Activated naive CD8-positive, alpha-beta T cell treated with anti-CD3 and anti-CD28 coated beads, Interleukin-2, amount 50 U/mL, for 24 hours (primary cell): ENCODE data around the gene ANLN.
A peak's percentile ranks its signal among the peaks of the same experiment; 100 is the strongest.

Experiments
- ATAC-seq: fragments of 150-1000 bp; cut with Tn5 transposase; one replicate; pipeline ENCODE4 v1.10.0; 2021
- DNase-seq: peaks from one replicate; pipeline ENCODE4 v3.0.0; 2021
- H3K27ac Mint-ChIP-seq: one replicate; pipeline ENCODE4 v1.8.0; 2021; ENCODE audit warnings: mild to moderate bottlenecking, mixed read lengths
- H3K27me3 Mint-ChIP-seq: one replicate; pipeline ENCODE4 v1.8.0; 2021; ENCODE audit warnings: mixed read lengths
- H3K36me3 Mint-ChIP-seq: one replicate; pipeline ENCODE4 v1.8.0; 2021; ENCODE audit warnings: low read depth, mixed read lengths
- H3K4me1 Mint-ChIP-seq: one replicate; pipeline ENCODE4 v1.8.0; 2021; ENCODE audit warnings: mixed read lengths
- H3K4me3 Mint-ChIP-seq: one replicate; pipeline ENCODE4 v1.8.0; 2021; ENCODE audit warnings: mild to moderate bottlenecking, moderate library complexity, mixed read lengths
- H3K9me3 Mint-ChIP-seq: one replicate; pipeline ENCODE4 v1.8.0; 2021; ENCODE audit warnings: mixed read lengths

Gene ANLN

GRCh38 chr7:36389371-36390198 is at the start of gene ANLN:
TSS of gene ANLN (plus strand) at chr7:36389862. CDS start at chr7:36390027, 165 bp downstream.
- H3K9me3 Mint-ChIP-seq, result no peaks in the 10 kb centered on the region
- H3K4me1 Mint-ChIP-seq, result peaks cover 25% of the 10 kb centered on the region
- ATAC-seq (peak; percentile 84), DNase-seq (peak; percentile 88)
- peak within 1 kb of the TSS; percentile 78 for H3K27ac Mint-ChIP-seq
- peaks cover 8% of the 10 kb centered on the region for H3K27me3 Mint-ChIP-seq
- peak within 1 kb of the TSS; percentile 83 for H3K4me3 Mint-ChIP-seq
- H3K36me3 Mint-ChIP-seq, result peaks cover 10% of the 10 kb centered on the region

- ATAC-seq (no peak), DNase-seq (no peak)
- Mint-ChIP-seq H3K4me1 (no peaks in the 10 kb centered on the region), H3K4me3 (no peak overlapping the region), H3K9me3 (no peaks in the 10 kb centered on the region), H3K36me3 (no peaks in the 10 kb centered on the region), H3K27ac (no peak overlapping the region), H3K27me3 (no peaks in the 10 kb centered on the region)
Observed at GRCh38 chr7:36343548-36343947, 46.1 kb upstream of the ANLN start.

- ATAC-seq (no peak), DNase-seq (no peak)
- no peak overlapping the region for H3K27ac Mint-ChIP-seq
- no peaks in the 10 kb centered on the region for H3K27me3 Mint-ChIP-seq
- H3K4me1 Mint-ChIP-seq, result no peaks in the 10 kb centered on the region
- H3K9me3 Mint-ChIP-seq, result no peaks in the 10 kb centered on the region
- H3K36me3 Mint-ChIP-seq, result no peaks in the 10 kb centered on the region
- H3K4me3 Mint-ChIP-seq, result no peak overlapping the region
Observed at GRCh38 chr7:36344622-36345021, 45.0 kb upstream of the ANLN start.

- no peaks in the 10 kb centered on the region for H3K4me1 Mint-ChIP-seq
- H3K27ac Mint-ChIP-seq, result no peak overlapping the region
- H3K36me3 Mint-ChIP-seq, result no peaks in the 10 kb centered on the region
- no peaks in the 10 kb centered on the region for H3K27me3 Mint-ChIP-seq
- ATAC-seq (no peak), DNase-seq (no peak)
- H3K4me3 Mint-ChIP-seq, result no peak overlapping the region
- H3K9me3 Mint-ChIP-seq, result no peaks in the 10 kb centered on the region
Observed at GRCh38 chr7:36346260-36346831, 43.3 kb upstream of the ANLN start.

GRCh38 chr7:36348256-36348655 is 41.4 kb upstream of the ANLN start:
- no peaks in the 10 kb centered on the region for H3K27me3 Mint-ChIP-seq
- DNase-seq, result no peak
- no peaks in the 10 kb centered on the region for H3K4me1 Mint-ChIP-seq
- no peaks in the 10 kb centered on the region for H3K9me3 Mint-ChIP-seq
- no peak overlapping the region for H3K4me3 Mint-ChIP-seq
- ATAC-seq, result no peak
- H3K27ac Mint-ChIP-seq, result no peak overlapping the region
- H3K36me3 Mint-ChIP-seq, result no peaks in the 10 kb centered on the region

- no peaks in the 10 kb centered on the region for H3K27me3 Mint-ChIP-seq
- ATAC-seq (no peak), DNase-seq (no peak)
- H3K4me1 Mint-ChIP-seq, result no peaks in the 10 kb centered on the region
- no peak overlapping the region for H3K27ac Mint-ChIP-seq
- H3K36me3 Mint-ChIP-seq, result no peaks in the 10 kb centered on the region
- H3K9me3 Mint-ChIP-seq, result no peaks in the 10 kb centered on the region
- H3K4me3 Mint-ChIP-seq, result no peak overlapping the region
Observed at GRCh38 chr7:36348771-36349170, 40.9 kb upstream of the ANLN start.

- ATAC-seq (no peak), DNase-seq (no peak)
- no peak overlapping the region for H3K27ac Mint-ChIP-seq
- H3K4me1 Mint-ChIP-seq, result no peaks in the 10 kb centered on the region
- H3K36me3 Mint-ChIP-seq, result no peaks in the 10 kb centered on the region
- no peaks in the 10 kb centered on the region for H3K27me3 Mint-ChIP-seq
- no peaks in the 10 kb centered on the region for H3K9me3 Mint-ChIP-seq
- no peak overlapping the region for H3K4me3 Mint-ChIP-seq
Observed at GRCh38 chr7:36349626-36350025, 40.0 kb upstream of the ANLN start.

GRCh38 chr7:36355490-36355889 is 34.2 kb upstream of the ANLN start:
- Mint-ChIP-seq H3K9me3 (no peaks in the 10 kb centered on the region), H3K4me3 (no peak overlapping the region), H3K4me1 (no peaks in the 10 kb centered on the region), H3K36me3 (no peaks in the 10 kb centered on the region), H3K27me3 (no peaks in the 10 kb centered on the region), H3K27ac (no peak overlapping the region)
- DNase-seq, result no peak
- no peak for ATAC-seq

GRCh38 chr7:36357054-36357453 is 32.6 kb upstream of the ANLN start:
- ATAC-seq (no peak), DNase-seq (no peak)
- no peaks in the 10 kb centered on the region for H3K27me3 Mint-ChIP-seq
- no peaks in the 10 kb centered on the region for H3K36me3 Mint-ChIP-seq
- no peak overlapping the region for H3K4me3 Mint-ChIP-seq
- no peak overlapping the region for H3K27ac Mint-ChIP-seq
- no peaks in the 10 kb centered on the region for H3K4me1 Mint-ChIP-seq
- no peaks in the 10 kb centered on the region for H3K9me3 Mint-ChIP-seq

- H3K9me3 Mint-ChIP-seq, result no peaks in the 10 kb centered on the region
- DNase-seq (no peak), ATAC-seq (no peak)
- no peak overlapping the region for H3K27ac Mint-ChIP-seq
- H3K36me3 Mint-ChIP-seq, result no peaks in the 10 kb centered on the region
- no peaks in the 10 kb centered on the region for H3K27me3 Mint-ChIP-seq
- no peaks in the 10 kb centered on the region for H3K4me1 Mint-ChIP-seq
- H3K4me3 Mint-ChIP-seq, result no peak overlapping the region
Observed at GRCh38 chr7:36358589-36358988, 31.1 kb upstream of the ANLN start.

- ATAC-seq, result no peak
- Mint-ChIP-seq H3K4me1 (no peaks in the 10 kb centered on the region), H3K27ac (no peak overlapping the region), H3K9me3 (no peaks in the 10 kb centered on the region), H3K36me3 (no peaks in the 10 kb centered on the region), H3K4me3 (no peak overlapping the region), H3K27me3 (no peaks in the 10 kb centered on the region)
- no peak for DNase-seq
Observed at GRCh38 chr7:36360244-36360643, 29.4 kb upstream of the ANLN start.

GRCh38 chr7:36361227-36361626 is 28.4 kb upstream of the ANLN start:
- no peak for ATAC-seq
- Mint-ChIP-seq H3K27ac (no peak overlapping the region), H3K36me3 (no peaks in the 10 kb centered on the region)

GRCh38 chr7:36363515-36363914 is 26.1 kb upstream of the ANLN start:
- ATAC-seq (no peak), DNase-seq (no peak)
- Mint-ChIP-seq H3K4me1 (peaks cover 7% of the 10 kb centered on the region), H3K4me3 (no peak overlapping the region), H3K36me3 (no peaks in the 10 kb centered on the region), H3K27me3 (peaks cover 1% of the 10 kb centered on the region), H3K27ac (no peak overlapping the region), H3K9me3 (no peaks in the 10 kb centered on the region)

More at GRCh38 chr7:36361227-36361626, 28.4 kb upstream of the ANLN start:
- Mint-ChIP-seq H3K27me3 (no peaks in the 10 kb centered on the region), H3K4me3 (no peak overlapping the region), H3K9me3 (no peaks in the 10 kb centered on the region), H3K4me1 (peaks cover under 1% of the 10 kb centered on the region)
- no peak for DNase-seq

GRCh38 chr7:36366005-36366717 is 23.5 kb upstream of the ANLN start:
- no peaks in the 10 kb centered on the region for H3K9me3 Mint-ChIP-seq
- H3K4me1 Mint-ChIP-seq, result peaks cover 7% of the 10 kb centered on the region
- no peaks in the 10 kb centered on the region for H3K36me3 Mint-ChIP-seq
- ATAC-seq, result no peak
- DNase-seq, result no peak
- H3K27ac Mint-ChIP-seq, result no peak overlapping the region
- H3K4me3 Mint-ChIP-seq, result peak overlapping the region; percentile 86
- peaks cover 1% of the 10 kb centered on the region for H3K27me3 Mint-ChIP-seq
